ENCODE results near the gene FAM222A. TPM values are rescaled to one million over a fixed set of nuclear protein-coding genes. Genes with fewer than 3 reads are reported as not detected.

The FAM222A gene
- total and polyA plus RNA-seq, 2 of the 4 experiments (the other 2 are of a cell fraction): under 0.01 to 0.32 TPM

DNA sequence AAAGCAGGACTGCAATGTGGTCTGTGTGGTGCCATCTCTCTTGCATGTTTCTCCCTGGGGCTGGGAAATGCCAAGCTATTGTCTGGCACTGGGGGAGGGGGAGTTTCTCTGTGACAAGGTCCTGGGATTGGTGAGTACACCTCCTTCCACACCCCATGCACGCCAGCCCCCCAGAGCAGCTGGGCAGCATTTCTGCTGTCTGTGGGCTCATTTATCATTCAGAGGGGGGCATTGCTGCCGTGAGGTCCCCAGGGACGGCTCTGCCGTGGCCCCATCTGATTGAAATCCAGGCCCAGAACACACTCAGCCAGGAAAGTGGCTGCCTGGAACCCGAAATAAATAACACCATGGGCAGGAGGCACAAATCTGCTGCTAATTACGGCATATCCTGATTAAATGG, 12.6 kb upstream of the FAM222A start:
- dilution Hi-C loops (cut with HindIII; ENCODE audit: low sequenced_read_pairs, unreplicated experiment): no loop called here
- H3K27me3 ChIP-seq (ENCODE audit: control insufficient read depth, insufficient read depth, low read length): peaks cover 23% of the 10 kb centered on the region
- no peak overlapping the region for H2BK15ac ChIP-seq (ENCODE audit: low read depth, low read length)
- ATAC-seq (ENCODE audit: low read depth) (no peak), DNase-seq (no peak)
- no peaks in the 10 kb centered on the region for H3K79me1 ChIP-seq (ENCODE audit: low read depth in 1 of 2, low read length in 2 of 2)
- TF ChIP-seq CEBPB (IDR thresholded peaks at IDR 0.05; ENCODE audit: low read depth, low read length) (no peak), POLR2A (IDR thresholded peaks at IDR 0.05; ENCODE audit: low read depth, low read length) (no peak), FOS (IDR thresholded peaks at IDR 0.05; ENCODE audit: low read depth, low read length) (no peak), MAFK (IDR thresholded peaks at IDR 0.05; ENCODE audit: low read depth, low read length) (no peak), BHLHE40 (IDR thresholded peaks at IDR 0.05; ENCODE audit: low read depth, low read length) (no peak), SMC3 (IDR thresholded peaks at IDR 0.05; ENCODE audit: low read depth, low read length) (no peak), RFX5 (IDR thresholded peaks at IDR 0.05; ENCODE audit: low read depth, low read length) (no peak), MXI1 (IDR thresholded peaks at IDR 0.05; ENCODE audit: borderline replicate concordance, low read depth, low read length) (no peak), RCOR1 (IDR thresholded peaks at IDR 0.05; ENCODE audit: insufficient replicate concordance, low read length) (no peak), CHD1 (IDR thresholded peaks at IDR 0.05; ENCODE audit: low read depth, low read length) (no peak), NFE2L2 (IDR thresholded peaks at IDR 0.05; ENCODE audit: low read depth, low read length) (no peak), RAD21 (IDR thresholded peaks at IDR 0.05; ENCODE audit: low read length) (no peak), MAZ (IDR thresholded peaks at IDR 0.05; ENCODE audit: borderline replicate concordance, low read depth, low read length) (no peak)
- TF ChIP-seq, protein P1, sequence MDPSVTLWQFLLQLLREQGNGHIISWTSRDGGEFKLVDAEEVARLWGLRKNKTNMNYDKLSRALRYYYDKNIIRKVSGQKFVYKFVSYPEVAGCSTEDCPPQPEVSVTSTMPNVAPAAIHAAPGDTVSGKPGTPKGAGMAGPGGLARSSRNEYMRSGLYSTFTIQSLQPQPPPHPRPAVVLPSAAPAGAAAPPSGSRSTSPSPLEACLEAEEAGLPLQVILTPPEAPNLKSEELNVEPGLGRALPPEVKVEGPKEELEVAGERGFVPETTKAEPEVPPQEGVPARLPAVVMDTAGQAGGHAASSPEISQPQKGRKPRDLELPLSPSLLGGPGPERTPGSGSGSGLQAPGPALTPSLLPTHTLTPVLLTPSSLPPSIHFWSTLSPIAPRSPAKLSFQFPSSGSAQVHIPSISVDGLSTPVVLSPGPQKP (IDR thresholded peaks at IDR 0.05; ENCODE audit: borderline replicate concordance, low read depth, low read length): no peak
- TF ChIP-seq, protein P2, sequence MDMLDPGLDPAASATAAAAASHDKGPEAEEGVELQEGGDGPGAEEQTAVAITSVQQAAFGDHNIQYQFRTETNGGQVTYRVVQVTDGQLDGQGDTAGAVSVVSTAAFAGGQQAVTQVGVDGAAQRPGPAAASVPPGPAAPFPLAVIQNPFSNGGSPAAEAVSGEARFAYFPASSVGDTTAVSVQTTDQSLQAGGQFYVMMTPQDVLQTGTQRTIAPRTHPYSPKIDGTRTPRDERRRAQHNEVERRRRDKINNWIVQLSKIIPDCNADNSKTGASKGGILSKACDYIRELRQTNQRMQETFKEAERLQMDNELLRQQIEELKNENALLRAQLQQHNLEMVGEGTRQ (IDR thresholded peaks at IDR 0.05; ENCODE audit: low read depth, low read length): no peak
- TF ChIP-seq, protein P3, sequence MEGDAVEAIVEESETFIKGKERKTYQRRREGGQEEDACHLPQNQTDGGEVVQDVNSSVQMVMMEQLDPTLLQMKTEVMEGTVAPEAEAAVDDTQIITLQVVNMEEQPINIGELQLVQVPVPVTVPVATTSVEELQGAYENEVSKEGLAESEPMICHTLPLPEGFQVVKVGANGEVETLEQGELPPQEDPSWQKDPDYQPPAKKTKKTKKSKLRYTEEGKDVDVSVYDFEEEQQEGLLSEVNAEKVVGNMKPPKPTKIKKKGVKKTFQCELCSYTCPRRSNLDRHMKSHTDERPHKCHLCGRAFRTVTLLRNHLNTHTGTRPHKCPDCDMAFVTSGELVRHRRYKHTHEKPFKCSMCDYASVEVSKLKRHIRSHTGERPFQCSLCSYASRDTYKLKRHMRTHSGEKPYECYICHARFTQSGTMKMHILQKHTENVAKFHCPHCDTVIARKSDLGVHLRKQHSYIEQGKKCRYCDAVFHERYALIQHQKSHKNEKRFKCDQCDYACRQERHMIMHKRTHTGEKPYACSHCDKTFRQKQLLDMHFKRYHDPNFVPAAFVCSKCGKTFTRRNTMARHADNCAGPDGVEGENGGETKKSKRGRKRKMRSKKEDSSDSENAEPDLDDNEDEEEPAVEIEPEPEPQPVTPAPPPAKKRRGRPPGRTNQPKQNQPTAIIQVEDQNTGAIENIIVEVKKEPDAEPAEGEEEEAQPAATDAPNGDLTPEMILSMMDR (conservative IDR thresholded peaks at IDR 0.05; ENCODE audit: low read depth, low read length): no peak
- no peak overlapping the region for H3K4me3 ChIP-seq (ENCODE audit: insufficient read depth, low read depth, low read length)
- ChIA-PET CTCF (no interaction called here), POLR2A (ENCODE audit: unreplicated experiment) (no interaction called here)
- H3K27ac ChIP-seq (ENCODE audit: insufficient read depth, low read length): no peak overlapping the region
- H3K9ac ChIP-seq (ENCODE audit: low read depth, low read length): no peak overlapping the region
- no peak overlapping the region for H2AK9ac ChIP-seq (replicated peaks; ENCODE audit: low read depth, low read length, poor library complexity)
- H2BK120ac ChIP-seq (ENCODE audit: low read depth, low read length): no peak overlapping the region
- H3K4me1 ChIP-seq (ENCODE audit: control insufficient read depth, insufficient read depth, low read length): no peaks in the 10 kb centered on the region
- in situ Hi-C loops (cut with MboI; ENCODE audit: low sequenced_read_pairs): no loop called here
- intact Hi-C loops (cut with micrococcal nuclease): no loop called here
- H4K91ac ChIP-seq (ENCODE audit: insufficient read depth, low read depth, low read length): no peak overlapping the region
- H3K23ac ChIP-seq (ENCODE audit: low read depth, low read length): no peak overlapping the region
- no peak overlapping the region for H3K4me2 ChIP-seq (ENCODE audit: low read depth, low read length)
- no peaks in the 10 kb centered on the region for H3K9me1 ChIP-seq (ENCODE audit: insufficient read depth, low read length)
- peaks cover 4% of the 10 kb centered on the region for H3K9me3 ChIP-seq (ENCODE audit: control insufficient read depth, insufficient read depth, low read length)
- H4K20me1 ChIP-seq (ENCODE audit: insufficient read depth, low read length): no peaks in the 10 kb centered on the region
- no peak overlapping the region for H3K14ac ChIP-seq (replicated peaks; ENCODE audit: low read depth, low read length)
- no peak overlapping the region for H2BK20ac ChIP-seq (ENCODE audit: low read depth, low read length)
- no peak overlapping the region for H2AK5ac ChIP-seq (ENCODE audit: low read depth, low read length)
- no peak overlapping the region for H3K4ac ChIP-seq (ENCODE audit: low read depth, low read length)
- BruUV-seq (replicated peaks): no TSS peak
- no peaks in the 10 kb centered on the region for H3K36me3 ChIP-seq (ENCODE audit: control insufficient read depth, insufficient read depth, low read length)
- H2AFZ ChIP-seq (replicated peaks; ENCODE audit: low read length, poor library complexity): no peak overlapping the region
- 6% methylated on average over 3 of the region's 6 CpGs; no CpG with 5 or more reads in 1 of the 2 experiments for WGBS, 2 experiments (ENCODE audit: extremely low coverage in 2 of 2, insufficient read length in 1 of 2)
- H4K5ac ChIP-seq (ENCODE audit: low read depth, low read length): no peak overlapping the region
- no peak overlapping the region for H4K8ac ChIP-seq (ENCODE audit: low read depth in 2 of 2, low read length in 2 of 2)
- no peak overlapping the region for H3K56ac ChIP-seq (ENCODE audit: extremely low read depth, insufficient read depth, low read length)
- no peak overlapping the region for H3K18ac ChIP-seq (ENCODE audit: low read depth, low read length)
- H2BK5ac ChIP-seq (ENCODE audit: low read depth, low read length, poor library complexity, severe bottlenecking): no peak overlapping the region
